Brain microvascular endothelial cell (primary cell): ENCODE measurements around the gene UNC45A.
A peak's percentile ranks its signal among the peaks of the same experiment; 100 is the strongest.

ENCODE experiments used
- DNase-seq: peaks from one replicate; pipeline ENCODE4 v3.0.0-alpha.2; 2020
- H3K27ac ChIP-seq: fragments of 250-450 bp; sonication (Bioruptor Pico); 2 replicates; pipeline ENCODE4 v1.5.1; 2020; ENCODE audit warnings: mild to moderate bottlenecking, moderate library complexity
- H3K27me3 ChIP-seq: fragments of 250-450 bp; sonication (Bioruptor Pico); replicated peaks from 2 replicates; pipeline ENCODE4 v1.5.1; 2020; ENCODE audit warnings: mild to moderate bottlenecking
- H3K36me3 ChIP-seq: fragments of 250-450 bp; sonication (Bioruptor Pico); replicated peaks from 2 replicates; pipeline ENCODE4 v1.5.1; 2020; ENCODE audit warnings: mild to moderate bottlenecking
- H3K4me3 ChIP-seq: 2 replicates; pipeline ENCODE4 v1.5.1; 2011; ENCODE audit warnings: low read depth, mild to moderate bottlenecking, control low read depth, low read length, moderate library complexity
- in situ Hi-C: cut with HindIII; loops from 2 replicates; pipeline ENCODE4 v1.10.0; 2017; ENCODE audit warnings: low sequenced_read_pairs, low pct_ligation_motif_present
- TF ChIP-seq, protein P1 (sequence below): IDR thresholded peaks from 2 replicates; pipeline ENCODE4 v1.5.1; 2011; ENCODE audit warnings: low read depth, mild to moderate bottlenecking, moderate library complexity, low read length, control low read depth, inconsistent platforms; ENCODE audit errors: missing control alignments

Gene UNC45A

DNA sequence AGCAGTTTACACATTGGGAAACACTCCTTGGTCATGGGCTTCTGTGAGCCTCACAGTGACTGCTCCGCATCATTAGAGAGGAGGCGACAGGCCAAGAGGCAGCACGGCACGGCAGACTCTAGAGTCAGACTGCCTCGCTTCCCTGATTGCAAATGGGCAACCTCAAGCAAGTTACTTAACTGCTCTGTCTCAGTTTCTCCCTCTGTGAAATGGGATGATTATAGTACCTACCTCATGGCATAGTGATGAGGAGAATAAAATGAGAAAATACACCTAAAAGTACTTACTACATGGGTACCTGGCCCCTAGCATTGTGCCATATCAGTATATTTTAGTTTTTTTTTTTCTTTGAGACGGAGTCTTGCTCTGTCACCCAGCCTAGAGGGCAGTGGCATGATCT, 15.6 kb downstream of the UNC45A start:
- TF ChIP-seq, protein P1, sequence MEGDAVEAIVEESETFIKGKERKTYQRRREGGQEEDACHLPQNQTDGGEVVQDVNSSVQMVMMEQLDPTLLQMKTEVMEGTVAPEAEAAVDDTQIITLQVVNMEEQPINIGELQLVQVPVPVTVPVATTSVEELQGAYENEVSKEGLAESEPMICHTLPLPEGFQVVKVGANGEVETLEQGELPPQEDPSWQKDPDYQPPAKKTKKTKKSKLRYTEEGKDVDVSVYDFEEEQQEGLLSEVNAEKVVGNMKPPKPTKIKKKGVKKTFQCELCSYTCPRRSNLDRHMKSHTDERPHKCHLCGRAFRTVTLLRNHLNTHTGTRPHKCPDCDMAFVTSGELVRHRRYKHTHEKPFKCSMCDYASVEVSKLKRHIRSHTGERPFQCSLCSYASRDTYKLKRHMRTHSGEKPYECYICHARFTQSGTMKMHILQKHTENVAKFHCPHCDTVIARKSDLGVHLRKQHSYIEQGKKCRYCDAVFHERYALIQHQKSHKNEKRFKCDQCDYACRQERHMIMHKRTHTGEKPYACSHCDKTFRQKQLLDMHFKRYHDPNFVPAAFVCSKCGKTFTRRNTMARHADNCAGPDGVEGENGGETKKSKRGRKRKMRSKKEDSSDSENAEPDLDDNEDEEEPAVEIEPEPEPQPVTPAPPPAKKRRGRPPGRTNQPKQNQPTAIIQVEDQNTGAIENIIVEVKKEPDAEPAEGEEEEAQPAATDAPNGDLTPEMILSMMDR = no peak
- in situ Hi-C loops = no loop called here
- Histone ChIP-seq H3K27ac (no peak overlapping the region), H3K4me3 (no peak overlapping the region), H3K27me3 (no peaks in the 10 kb centered on the region), H3K36me3 (peaks cover 75% of the 10 kb centered on the region)
- no peak for DNase-seq

DNA sequence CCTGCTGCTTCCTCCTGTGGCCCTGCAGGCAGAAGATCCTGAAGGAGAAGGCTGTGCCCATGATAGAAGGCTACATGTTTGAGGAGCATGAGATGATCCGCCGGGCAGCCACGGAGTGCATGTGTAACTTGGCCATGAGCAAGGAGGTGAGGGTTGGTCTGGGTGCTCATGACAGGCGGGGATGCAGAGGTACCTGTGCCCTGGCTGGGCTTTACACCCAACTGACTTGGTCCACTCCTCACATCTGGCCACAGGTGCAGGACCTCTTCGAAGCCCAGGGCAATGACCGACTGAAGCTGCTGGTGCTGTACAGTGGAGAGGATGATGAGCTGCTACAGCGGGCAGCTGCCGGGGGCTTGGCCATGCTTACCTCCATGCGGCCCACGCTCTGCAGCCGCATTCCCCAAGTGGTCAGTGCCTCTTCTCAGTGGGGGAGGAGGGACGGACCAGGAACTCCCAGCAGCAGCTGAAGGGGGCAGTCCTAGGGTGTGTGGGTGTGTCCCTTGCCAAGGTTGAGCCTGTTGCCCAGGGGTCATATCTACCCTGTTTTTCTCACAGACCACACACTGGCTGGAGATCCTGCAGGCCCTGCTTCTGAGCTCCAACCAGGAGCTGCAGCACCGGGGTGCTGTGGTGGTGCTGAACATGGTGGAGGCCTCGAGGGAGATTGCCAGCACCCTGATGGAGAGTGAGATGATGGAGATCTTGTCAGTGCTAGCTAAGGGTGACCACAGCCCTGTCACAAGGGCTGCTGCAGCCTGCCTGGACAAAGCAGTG, 18.0 kb downstream of the UNC45A start:
- in situ Hi-C loops = no loop called here
- peaks cover 53% of the 10 kb centered on the region for H3K36me3 ChIP-seq
- H3K4me3 ChIP-seq = no peak overlapping the region

DNA sequence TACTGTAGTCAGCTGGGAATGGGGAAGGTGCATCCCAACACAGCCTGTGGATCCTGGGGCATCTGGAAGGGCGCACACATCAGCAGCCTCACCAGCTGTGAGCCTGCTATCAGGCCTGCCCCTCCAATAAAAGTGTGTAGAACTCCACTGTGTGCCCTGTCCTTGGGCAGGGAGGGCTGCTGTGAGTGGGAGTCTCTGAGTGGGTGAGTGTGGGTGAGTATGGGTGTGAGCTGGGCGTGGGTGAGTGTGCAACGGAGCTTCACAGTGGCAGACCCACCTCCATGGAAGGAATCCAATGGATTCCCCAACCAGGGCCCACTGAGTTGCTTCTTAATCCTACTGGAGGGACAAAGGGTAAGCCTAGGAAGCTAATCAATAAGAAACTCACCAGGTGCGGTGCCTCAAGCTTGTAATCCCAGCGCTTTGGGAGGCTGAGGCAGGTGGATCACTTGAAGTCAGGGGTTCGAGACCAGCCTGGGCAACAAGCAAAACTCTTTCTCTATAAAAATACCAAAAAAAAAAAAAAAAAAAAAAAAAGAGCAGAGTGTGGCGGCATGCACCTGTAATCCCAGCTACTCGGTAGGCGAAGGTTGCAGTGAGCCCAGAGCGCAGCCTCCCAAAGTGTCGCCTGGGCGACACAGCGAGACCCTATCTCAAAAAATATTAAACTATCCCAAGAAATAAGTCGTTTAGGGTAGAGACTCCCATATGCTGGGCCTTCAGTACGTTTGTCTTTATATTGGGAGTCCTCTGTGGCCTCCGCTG, 19.0 kb downstream of the UNC45A start:
- Histone ChIP-seq H3K27me3 (no peaks in the 10 kb centered on the region), H3K4me3 (no peak overlapping the region), H3K36me3 (peaks cover 44% of the 10 kb centered on the region), H3K27ac (no peak overlapping the region)
- in situ Hi-C loops = no loop called here
- TF ChIP-seq, protein P1 = no peak
- no peak for DNase-seq

More for the DNA sequence above, 18.0 kb downstream of the UNC45A start:
- DNase-seq = no peak
- TF ChIP-seq, protein P1 = no peak
- Histone ChIP-seq H3K27me3 (no peaks in the 10 kb centered on the region), H3K27ac (no peak overlapping the region)

DNA sequence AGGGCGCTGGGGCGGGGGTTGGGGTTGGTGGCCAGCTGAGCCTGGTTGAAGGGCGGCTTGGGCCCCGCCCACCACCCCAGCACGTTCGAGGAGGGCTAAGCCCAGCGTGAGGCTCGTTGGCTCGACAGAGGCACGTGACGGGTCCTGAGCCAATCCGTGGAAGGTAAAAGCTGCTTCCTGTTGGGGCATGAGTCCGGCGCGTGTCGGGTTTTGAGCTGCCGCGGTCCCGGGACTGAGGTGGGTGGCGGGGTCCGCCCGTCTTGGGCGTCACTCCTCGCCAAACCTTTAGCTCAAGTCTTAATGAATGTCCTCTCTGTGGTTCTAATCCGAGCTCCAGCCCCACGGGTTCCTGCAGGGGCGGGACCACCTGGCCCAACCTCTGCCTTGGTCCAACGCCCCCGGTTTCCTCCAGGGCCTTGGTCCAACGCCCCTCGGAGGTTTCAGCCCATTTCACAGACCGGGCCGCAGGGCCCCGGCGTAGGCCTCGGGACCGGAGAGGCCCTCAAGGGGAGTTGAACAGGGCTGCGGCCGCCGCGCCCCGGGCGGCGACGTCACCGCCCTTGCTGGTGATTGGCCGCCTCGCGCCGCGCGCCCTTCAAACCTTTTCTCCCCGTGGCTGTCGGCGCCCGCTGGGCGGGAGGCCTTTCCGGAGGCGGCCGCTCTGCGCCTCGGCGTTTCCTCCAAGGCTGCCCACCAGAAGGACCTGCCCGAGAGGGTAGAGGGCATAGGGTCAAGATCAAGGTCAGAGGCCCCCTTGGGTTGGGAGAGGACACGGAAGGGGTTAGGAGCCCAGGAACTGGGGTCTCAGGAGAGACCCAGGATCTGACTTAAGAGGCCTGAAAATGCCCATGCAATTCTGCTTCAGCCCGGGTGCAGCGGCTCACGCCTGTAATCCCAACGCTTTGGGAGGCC, 19.9 kb downstream of the UNC45A start, which contains the start of gene RCCD1:
Gene RCCD1 (plus strand): TSS at position 173 of the 912 bp plus-strand sequence. CDS start 1,851 bp downstream, outside the sequence.
- DNase-seq = peak; percentile 93
- H3K36me3 ChIP-seq = peaks cover 36% of the 10 kb centered on the region
- in situ Hi-C loops = no loop called here

More for the DNA sequence above, 19.9 kb downstream of the UNC45A start, which contains the start of gene RCCD1:
- TF ChIP-seq, protein P1 = no peak
- peak within 1 kb of the TSS; percentile 76 for H3K4me3 ChIP-seq
- peak within 1 kb of the TSS; percentile 85 for H3K27ac ChIP-seq
- no peaks in the 10 kb centered on the region for H3K27me3 ChIP-seq
